ENCODE measurements around the gene ZNF524. TPM values are rescaled to one million over a fixed set of nuclear protein-coding genes. Genes with fewer than 3 reads are reported as not detected.

ZNF524 gene
- total RNA-seq: 10 to 100 TPM; 29.4 to 49.9 (median 47.0) TPM

DNA sequence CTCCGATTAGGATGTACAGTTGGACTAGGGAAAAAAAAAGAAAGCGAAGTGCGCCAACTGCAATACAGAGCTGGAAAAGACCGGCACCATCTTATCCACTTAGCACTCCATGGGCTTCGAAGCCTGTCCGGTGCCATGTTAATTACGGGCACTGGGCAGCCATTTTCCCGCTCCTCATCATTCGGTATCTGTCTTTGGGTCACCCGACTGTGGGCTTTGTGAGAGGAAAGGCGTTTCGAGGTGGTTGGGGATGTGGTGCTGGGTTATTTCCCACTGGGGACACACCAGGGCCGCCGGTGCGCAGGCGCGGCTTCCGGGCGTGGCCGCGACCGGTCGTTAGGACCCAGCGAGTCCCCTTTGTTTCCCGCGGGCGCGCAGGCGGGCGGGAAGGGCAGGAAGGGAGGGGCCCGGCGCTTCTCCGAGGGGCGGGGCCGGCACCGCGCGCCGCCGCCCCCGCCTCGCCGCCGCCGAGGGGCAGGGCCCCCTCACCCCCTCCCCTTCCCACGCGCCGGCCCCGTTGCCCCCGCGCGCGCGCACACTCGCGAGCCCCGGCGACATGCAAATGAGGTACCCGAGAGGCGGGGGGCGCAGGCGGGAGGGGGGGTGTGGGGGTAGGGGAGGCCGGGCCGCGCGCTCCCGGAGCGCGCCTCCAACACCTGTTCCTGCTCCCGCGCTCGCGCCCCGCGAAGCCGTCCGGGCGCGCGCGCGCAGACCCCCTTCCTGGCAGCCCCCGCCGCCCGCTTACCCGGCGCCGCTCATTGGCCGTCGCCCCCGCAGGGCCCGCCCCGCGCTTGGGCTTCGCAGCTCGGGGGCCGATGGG is at the start of gene ZNF524:
TSS of gene ZNF524 (plus strand) at position 447 of the 820 bp plus-strand sequence. CDS start 1,825 bp downstream, outside the sequence.
- DNase-seq (ENCODE audit: low spot score in 2 of 2): peak; percentile 89 to 91
- no peaks in the 10 kb centered on the region for H3K27me3 ChIP-seq
- peak within 1 kb of the TSS; percentile 98 for H3K27ac ChIP-seq
- H3K4me3 ChIP-seq: peak within 1 kb of the TSS; percentile 93
- peaks cover 34% of the 10 kb centered on the region for H3K36me3 ChIP-seq
- H3K4me1 ChIP-seq: peaks cover 38% of the 10 kb centered on the region
- WGBS: 0% methylated on average over 7 of the region's 97 CpGs
- no peaks in the 10 kb centered on the region for H3K9me3 ChIP-seq
- TF ChIP-seq, protein P1, sequence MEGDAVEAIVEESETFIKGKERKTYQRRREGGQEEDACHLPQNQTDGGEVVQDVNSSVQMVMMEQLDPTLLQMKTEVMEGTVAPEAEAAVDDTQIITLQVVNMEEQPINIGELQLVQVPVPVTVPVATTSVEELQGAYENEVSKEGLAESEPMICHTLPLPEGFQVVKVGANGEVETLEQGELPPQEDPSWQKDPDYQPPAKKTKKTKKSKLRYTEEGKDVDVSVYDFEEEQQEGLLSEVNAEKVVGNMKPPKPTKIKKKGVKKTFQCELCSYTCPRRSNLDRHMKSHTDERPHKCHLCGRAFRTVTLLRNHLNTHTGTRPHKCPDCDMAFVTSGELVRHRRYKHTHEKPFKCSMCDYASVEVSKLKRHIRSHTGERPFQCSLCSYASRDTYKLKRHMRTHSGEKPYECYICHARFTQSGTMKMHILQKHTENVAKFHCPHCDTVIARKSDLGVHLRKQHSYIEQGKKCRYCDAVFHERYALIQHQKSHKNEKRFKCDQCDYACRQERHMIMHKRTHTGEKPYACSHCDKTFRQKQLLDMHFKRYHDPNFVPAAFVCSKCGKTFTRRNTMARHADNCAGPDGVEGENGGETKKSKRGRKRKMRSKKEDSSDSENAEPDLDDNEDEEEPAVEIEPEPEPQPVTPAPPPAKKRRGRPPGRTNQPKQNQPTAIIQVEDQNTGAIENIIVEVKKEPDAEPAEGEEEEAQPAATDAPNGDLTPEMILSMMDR (IDR thresholded peaks at IDR 0.05): no peak
- TF ChIP-seq POLR2AphosphoS5 (IDR thresholded peaks at IDR 0.05): peak in 1 of 3 donors; percentile 71

GRCh38 chr19:55550321-55550650 is 49.8 kb upstream of the ZNF524 start:
- no peak for DNase-seq (ENCODE audit: low spot score in 2 of 2)
- TF ChIP-seq, protein P1 (IDR thresholded peaks at IDR 0.05): no peak
- no peak for TF ChIP-seq POLR2A (IDR thresholded peaks at IDR 0.05)
- TF ChIP-seq EP300 (IDR thresholded peaks at IDR 0.05): no peak
- TF ChIP-seq POLR2AphosphoS5 (IDR thresholded peaks at IDR 0.05): no peak
- Histone ChIP-seq H3K4me3 (no peak overlapping the region), H3K9me3 (no peaks in the 10 kb centered on the region), H3K27ac (no peak overlapping the region), H3K36me3 (no peaks in the 10 kb centered on the region), H3K27me3 (peaks cover 40% of the 10 kb centered on the region), H3K4me1 (peaks cover 16% of the 10 kb centered on the region)
- WGBS: 55% methylated on average over 7 of the region's 7 CpGs

GRCh38 chr19:55552206-55552605 is 47.9 kb upstream of the ZNF524 start:
- no peaks in the 10 kb centered on the region for H3K9me3 ChIP-seq
- 53% methylated on average over 5 of the region's 5 CpGs for WGBS
- H3K4me1 ChIP-seq: peaks cover 13% of the 10 kb centered on the region
- H3K27me3 ChIP-seq: peaks cover 26% of the 10 kb centered on the region
- H3K4me3 ChIP-seq: no peak overlapping the region
- H3K36me3 ChIP-seq: no peaks in the 10 kb centered on the region
- H3K27ac ChIP-seq: no peak overlapping the region
- TF ChIP-seq, protein P1 (IDR thresholded peaks at IDR 0.05): no peak
- no peak for TF ChIP-seq POLR2A (IDR thresholded peaks at IDR 0.05)
- TF ChIP-seq EP300 (IDR thresholded peaks at IDR 0.05): no peak
- no peak for TF ChIP-seq POLR2AphosphoS5 (IDR thresholded peaks at IDR 0.05)
- DNase-seq (ENCODE audit: low spot score in 2 of 2): no peak

DNA sequence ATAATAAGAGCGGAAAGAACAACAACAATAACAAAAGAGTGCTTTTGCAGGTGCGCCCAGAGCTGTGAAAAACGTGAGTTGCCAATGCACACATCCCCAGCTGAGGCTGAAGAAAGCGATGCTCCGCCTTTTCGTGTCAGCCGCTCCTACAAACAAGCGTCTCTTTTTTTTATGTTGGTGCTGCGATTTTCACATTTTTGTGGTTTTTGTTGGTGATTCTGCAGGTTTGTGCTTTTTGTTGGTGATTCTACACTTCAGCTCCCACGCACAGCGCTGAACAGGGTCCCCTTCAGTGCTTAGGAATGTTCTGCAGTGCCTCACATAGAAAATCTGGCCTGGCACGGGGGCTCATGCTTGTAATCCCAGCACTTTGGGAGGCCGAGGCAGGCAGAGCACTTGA is 47.5 kb upstream of the ZNF524 start:
- Histone ChIP-seq H3K4me1 (peaks cover 8% of the 10 kb centered on the region), H3K36me3 (no peaks in the 10 kb centered on the region), H3K4me3 (no peak overlapping the region), H3K9me3 (no peaks in the 10 kb centered on the region), H3K27ac (no peak overlapping the region), H3K27me3 (peaks cover 24% of the 10 kb centered on the region)
- TF ChIP-seq POLR2AphosphoS5 (IDR thresholded peaks at IDR 0.05): no peak
- no peak for TF ChIP-seq POLR2A (IDR thresholded peaks at IDR 0.05)
- no peak for TF ChIP-seq EP300 (IDR thresholded peaks at IDR 0.05)
- TF ChIP-seq, protein P1 (IDR thresholded peaks at IDR 0.05): no peak
- no peak for DNase-seq (ENCODE audit: low spot score in 2 of 2)
- 46% methylated on average over 13 of the region's 13 CpGs for WGBS

- H3K4me1 ChIP-seq: peaks cover 6% of the 10 kb centered on the region
- no peaks in the 10 kb centered on the region for H3K36me3 ChIP-seq
- TF ChIP-seq POLR2A (IDR thresholded peaks at IDR 0.05) (no peak), POLR2AphosphoS5 (IDR thresholded peaks at IDR 0.05) (no peak), EP300 (IDR thresholded peaks at IDR 0.05) (no peak)
- TF ChIP-seq, protein P1 (IDR thresholded peaks at IDR 0.05): no peak
- H3K27me3 ChIP-seq: peaks cover 21% of the 10 kb centered on the region
- H3K9me3 ChIP-seq: no peaks in the 10 kb centered on the region
- no peak overlapping the region for H3K4me3 ChIP-seq
- H3K27ac ChIP-seq: no peak overlapping the region
- no peak for DNase-seq (ENCODE audit: low spot score in 2 of 2)
- 62% methylated on average over 13 of the region's 13 CpGs for WGBS
These were observed 46.6 kb upstream of the ZNF524 start for GRCh38 chr19:55553217-55554182.
